GM21723 (cell line): Measurements from ENCODE around the gene SGO2.
"Not testable (repeated sequence)": the region's sequence is repeated elsewhere in the genome, so short reads cannot be mapped to it uniquely, and the experiment has no call there.

ENCODE experiments used
- ATAC-seq: cut with Tn5 transposase; IDR thresholded peaks from one replicate; pipeline ENCODE4 v1.9.1; 2021; ENCODE audit warnings: mild to moderate bottlenecking, moderate library complexity; ENCODE audit not compliant: unreplicated experiment

The SGO2 gene

GRCh38 chr2:200509612-200510433 is 16.2 kb upstream of the SGO2 start, which contains the start of gene KCTD18:
KCTD18 (minus strand) TSS chr2:200510068; CDS start chr2:200507016, 3,052 bp downstream.
- ATAC-seq: peak; percentile 98

GRCh38 chr2:200515155-200515554 is 10.9 kb upstream of the SGO2 start:
- no peak for ATAC-seq

GRCh38 chr2:200523158-200523557 is 2.8 kb upstream of the SGO2 start:
- ATAC-seq: no peak

GRCh38 chr2:200523604-200524003 is 2.4 kb upstream of the SGO2 start:
- ATAC-seq: no peak

GRCh38 chr2:200525066-200525465 is 941 bp upstream of the SGO2 start:
- ATAC-seq: no peak

GRCh38 chr2:200525551-200525881 is 491 bp upstream of the SGO2 start:
- no peak for ATAC-seq

GRCh38 chr2:200528228-200528627 is 2.2 kb downstream of the SGO2 start:
- no peak for ATAC-seq

- ATAC-seq: no peak
Measured at GRCh38 chr2:200533754-200534153, 7.7 kb downstream of the SGO2 start.

GRCh38 chr2:200534572-200534971 is 8.6 kb downstream of the SGO2 start:
- ATAC-seq: no peak

GRCh38 chr2:200538139-200538538 is 12.1 kb downstream of the SGO2 start:
- ATAC-seq: no peak

- no peak for ATAC-seq
Measured at GRCh38 chr2:200540793-200541192, 14.8 kb downstream of the SGO2 start.

- ATAC-seq: not testable (repeated sequence)
Measured at GRCh38 chr2:200566596-200566995, 40.6 kb downstream of the SGO2 start.

GRCh38 chr2:200567932-200568331 is 41.9 kb downstream of the SGO2 start:
- ATAC-seq: no peak

GRCh38 chr2:200575957-200576356 is 50.0 kb downstream of the SGO2 start:
- no peak for ATAC-seq

GRCh38 chr2:200577027-200577426 is 51.0 kb downstream of the SGO2 start:
- ATAC-seq: no peak

GRCh38 chr2:200578778-200579177 is 52.8 kb downstream of the SGO2 start:
- no peak for ATAC-seq

- no peak for ATAC-seq
Measured at GRCh38 chr2:200584639-200585038, 58.6 kb downstream of the SGO2 start.

- no peak for ATAC-seq
Measured at GRCh38 chr2:200585340-200585729, 59.3 kb downstream of the SGO2 start.

GRCh38 chr2:200585730-200586643 is 60.0 kb downstream of the SGO2 start, which contains the start of gene AOX1:
AOX1 (plus strand) TSS chr2:200586014; CDS start chr2:200586109, 95 bp downstream.
- ATAC-seq: peak; percentile 51

- ATAC-seq: no peak
Measured at GRCh38 chr2:200586644-200586975, 60.6 kb downstream of the SGO2 start.

GRCh38 chr2:200587007-200587616 is 61.1 kb downstream of the SGO2 start:
- ATAC-seq: no peak
